T-helper 1 cell treated with Interleukin-12 subunit alpha and Interleukin-12 subunit beta and Interleukin-4 antibody, amounts not matched to agents 30 μg/mL and 1 μg/mL, for 36 hours (primary cell): ENCODE data around the gene CTBP2.
A peak's percentile ranks its signal among the peaks of the same experiment; 100 is the strongest.
"Not testable (repeated sequence)": the region's sequence is repeated elsewhere in the genome, so short reads cannot be mapped to it uniquely, and the experiment has no call there.

ENCODE experiments used
- H3K27ac Mint-ChIP-seq: one replicate; pipeline ENCODE4 v1.8.0; 2021; ENCODE audit warnings: mild to moderate bottlenecking, mixed read lengths
- H3K27me3 Mint-ChIP-seq: one replicate; pipeline ENCODE4 v1.8.0; 2021; ENCODE audit warnings: low read depth, mixed read lengths
- H3K36me3 Mint-ChIP-seq: one replicate; pipeline ENCODE4 v1.8.0; 2021; ENCODE audit warnings: low read depth, mixed read lengths
- H3K4me1 Mint-ChIP-seq: one replicate; pipeline ENCODE4 v1.8.0; 2021; ENCODE audit warnings: low read depth, mixed read lengths
- H3K4me3 Mint-ChIP-seq: one replicate; pipeline ENCODE4 v1.8.0; 2021; ENCODE audit warnings: mild to moderate bottlenecking, moderate library complexity, mixed read lengths
- H3K9me3 Mint-ChIP-seq: one replicate; pipeline ENCODE4 v1.8.0; 2021; ENCODE audit warnings: mixed read lengths

Gene CTBP2

GRCh38 chr10:125169915-125170314 lies 9.6 kb upstream of the CTBP2 start:
- no peaks in the 10 kb centered on the region for H3K4me1 Mint-ChIP-seq
- no peak overlapping the region for H3K4me3 Mint-ChIP-seq
- H3K9me3 Mint-ChIP-seq = no peaks in the 10 kb centered on the region
- H3K27me3 Mint-ChIP-seq = peaks cover 5% of the 10 kb centered on the region
- H3K36me3 Mint-ChIP-seq = no peaks in the 10 kb centered on the region
- no peak overlapping the region for H3K27ac Mint-ChIP-seq

GRCh38 chr10:125169279-125169678 lies 8.9 kb upstream of the CTBP2 start:
- H3K4me3 Mint-ChIP-seq = no peak overlapping the region
- H3K36me3 Mint-ChIP-seq = no peaks in the 10 kb centered on the region
- H3K27me3 Mint-ChIP-seq = peaks cover 8% of the 10 kb centered on the region
- no peaks in the 10 kb centered on the region for H3K9me3 Mint-ChIP-seq
- no peaks in the 10 kb centered on the region for H3K4me1 Mint-ChIP-seq
- no peak overlapping the region for H3K27ac Mint-ChIP-seq

GRCh38 chr10:125166658-125167057 lies 6.3 kb upstream of the CTBP2 start:
- H3K27me3 Mint-ChIP-seq = peaks cover 20% of the 10 kb centered on the region
- no peaks in the 10 kb centered on the region for H3K4me1 Mint-ChIP-seq
- no peaks in the 10 kb centered on the region for H3K9me3 Mint-ChIP-seq
- no peaks in the 10 kb centered on the region for H3K36me3 Mint-ChIP-seq
- no peak overlapping the region for H3K27ac Mint-ChIP-seq
- no peak overlapping the region for H3K4me3 Mint-ChIP-seq

GRCh38 chr10:125165584-125166573 lies 5.5 kb upstream of the CTBP2 start:
- Mint-ChIP-seq H3K27me3 (peaks cover 23% of the 10 kb centered on the region), H3K36me3 (no peaks in the 10 kb centered on the region), H3K4me1 (no peaks in the 10 kb centered on the region), H3K27ac (no peak overlapping the region), H3K9me3 (no peaks in the 10 kb centered on the region), H3K4me3 (no peak overlapping the region)

- no peaks in the 10 kb centered on the region for H3K36me3 Mint-ChIP-seq
- no peak overlapping the region for H3K27ac Mint-ChIP-seq
- H3K4me3 Mint-ChIP-seq = no peak overlapping the region
- H3K4me1 Mint-ChIP-seq = no peaks in the 10 kb centered on the region
- no peaks in the 10 kb centered on the region for H3K9me3 Mint-ChIP-seq
- H3K27me3 Mint-ChIP-seq = peaks cover 23% of the 10 kb centered on the region
These were observed 4.1 kb upstream of the CTBP2 start for GRCh38 chr10:125164421-125164820.

- no peaks in the 10 kb centered on the region for H3K4me1 Mint-ChIP-seq
- no peak overlapping the region for H3K4me3 Mint-ChIP-seq
- no peaks in the 10 kb centered on the region for H3K9me3 Mint-ChIP-seq
- peaks cover 23% of the 10 kb centered on the region for H3K27me3 Mint-ChIP-seq
- no peak overlapping the region for H3K27ac Mint-ChIP-seq
- H3K36me3 Mint-ChIP-seq = no peaks in the 10 kb centered on the region
These were observed 3.4 kb upstream of the CTBP2 start for GRCh38 chr10:125163803-125164202.

- not testable (repeated sequence) for H3K36me3 Mint-ChIP-seq
- peaks cover 27% of the 10 kb centered on the region for H3K27me3 Mint-ChIP-seq
These were observed 2.9 kb upstream of the CTBP2 start for GRCh38 chr10:125163312-125163711.

GRCh38 chr10:125162120-125162931 lies 2.0 kb upstream of the CTBP2 start:
- Mint-ChIP-seq H3K9me3 (no peaks in the 10 kb centered on the region), H3K27me3 (peaks cover 37% of the 10 kb centered on the region)

More at GRCh38 chr10:125163312-125163711, 2.9 kb upstream of the CTBP2 start:
- H3K9me3 Mint-ChIP-seq, H3K4me3 Mint-ChIP-seq, H3K27ac Mint-ChIP-seq, H3K4me1 Mint-ChIP-seq: not testable (repeated sequence)

GRCh38 chr10:125161707-125162119 lies 1.4 kb upstream of the CTBP2 start:
- H3K4me1 Mint-ChIP-seq = peaks cover 3% of the 10 kb centered on the region
- no peak overlapping the region for H3K27ac Mint-ChIP-seq
- no peaks in the 10 kb centered on the region for H3K36me3 Mint-ChIP-seq
- H3K4me3 Mint-ChIP-seq = no peak overlapping the region
- peaks cover 43% of the 10 kb centered on the region for H3K27me3 Mint-ChIP-seq
- H3K9me3 Mint-ChIP-seq = no peaks in the 10 kb centered on the region

More at GRCh38 chr10:125162120-125162931, 2.0 kb upstream of the CTBP2 start:
- no peak overlapping the region for H3K27ac Mint-ChIP-seq
- H3K4me3 Mint-ChIP-seq = no peak overlapping the region
- peaks cover 3% of the 10 kb centered on the region for H3K4me1 Mint-ChIP-seq
- no peaks in the 10 kb centered on the region for H3K36me3 Mint-ChIP-seq

GRCh38 chr10:125160856-125161706 lies 718 bp upstream of the CTBP2 start:
- peaks cover 3% of the 10 kb centered on the region for H3K4me1 Mint-ChIP-seq
- peaks cover 50% of the 10 kb centered on the region for H3K27me3 Mint-ChIP-seq
- peak overlapping the region; percentile 14 for H3K4me3 Mint-ChIP-seq
- H3K36me3 Mint-ChIP-seq = no peaks in the 10 kb centered on the region
- no peak overlapping the region for H3K27ac Mint-ChIP-seq
- H3K9me3 Mint-ChIP-seq = no peaks in the 10 kb centered on the region

GRCh38 chr10:125159486-125159931 lies 854 bp downstream of the CTBP2 start:
- Mint-ChIP-seq H3K36me3 (no peaks in the 10 kb centered on the region), H3K4me1 (peaks cover 3% of the 10 kb centered on the region), H3K27ac (no peak overlapping the region), H3K27me3 (peaks cover 62% of the 10 kb centered on the region), H3K4me3 (no peak overlapping the region), H3K9me3 (no peaks in the 10 kb centered on the region)

GRCh38 chr10:125158601-125159485 lies 1.5 kb downstream of the CTBP2 start:
- Mint-ChIP-seq H3K9me3 (no peaks in the 10 kb centered on the region), H3K36me3 (no peaks in the 10 kb centered on the region), H3K27me3 (peaks cover 66% of the 10 kb centered on the region), H3K27ac (peak overlapping the region; percentile 59), H3K4me3 (peak overlapping the region; percentile 56), H3K4me1 (peaks cover 3% of the 10 kb centered on the region)

GRCh38 chr10:125158275-125158600 lies 2.1 kb downstream of the CTBP2 start:
- peak overlapping the region; percentile 56 for H3K4me3 Mint-ChIP-seq
- H3K4me1 Mint-ChIP-seq = peaks cover 3% of the 10 kb centered on the region
- H3K9me3 Mint-ChIP-seq = no peaks in the 10 kb centered on the region
- no peaks in the 10 kb centered on the region for H3K36me3 Mint-ChIP-seq
- H3K27me3 Mint-ChIP-seq = peaks cover 71% of the 10 kb centered on the region
- peak overlapping the region; percentile 59 for H3K27ac Mint-ChIP-seq
